ENCODE results near the gene DYNC1I1.

Gene DYNC1I1

DNA sequence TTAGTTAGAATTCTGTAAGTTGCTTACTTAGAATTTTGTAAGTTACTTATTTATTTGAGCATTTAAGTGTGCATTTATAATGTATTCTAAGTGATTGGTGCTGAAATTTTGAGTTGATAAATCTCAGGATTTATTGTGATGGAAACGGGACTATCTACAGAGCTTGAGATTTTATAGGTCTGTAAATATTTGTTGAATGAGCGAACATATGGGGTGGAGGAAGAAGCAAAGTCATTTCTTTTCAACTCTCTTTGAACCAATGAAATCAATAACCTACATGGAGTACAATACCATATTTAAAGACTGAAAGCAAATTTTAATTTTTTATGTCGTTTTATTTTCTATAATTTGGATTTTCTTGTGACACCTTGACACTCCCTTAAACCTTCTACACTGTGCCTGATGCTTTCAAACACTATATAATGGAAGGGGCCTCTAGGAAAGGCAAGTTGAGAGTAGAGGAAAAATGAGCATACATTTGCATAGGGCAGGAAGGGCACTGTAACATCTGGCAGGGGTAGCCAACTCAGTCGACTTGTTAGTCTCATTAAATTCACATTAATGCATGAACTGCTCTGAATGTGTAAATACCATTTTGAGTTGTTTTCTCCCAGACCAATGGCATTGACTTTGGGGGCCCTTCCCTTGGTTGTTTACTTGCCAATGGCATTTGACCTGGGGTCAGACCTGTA is 204.2 kb downstream of the DYNC1I1 start:
- DNase-seq, result no peak

DNA sequence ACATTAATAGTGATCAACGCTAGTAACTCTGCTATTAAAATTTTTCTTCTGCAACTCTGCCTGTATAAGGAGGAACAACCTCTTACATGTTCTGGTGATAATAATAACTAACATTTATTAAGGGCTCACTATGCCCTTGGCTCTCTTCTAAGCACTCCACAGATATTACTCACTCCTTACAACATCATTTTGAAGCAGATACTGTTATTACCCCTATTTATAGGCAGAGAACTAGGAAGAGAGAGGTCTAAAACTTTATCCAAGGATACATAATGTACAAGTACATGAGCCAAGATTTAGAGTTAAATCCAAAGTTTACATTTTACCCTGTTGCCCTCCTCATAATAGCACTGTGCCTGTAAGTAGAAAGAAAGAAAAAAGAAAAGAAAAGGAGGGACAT is 205.6 kb downstream of the DYNC1I1 start:
- DNase-seq, result no peak

DNA sequence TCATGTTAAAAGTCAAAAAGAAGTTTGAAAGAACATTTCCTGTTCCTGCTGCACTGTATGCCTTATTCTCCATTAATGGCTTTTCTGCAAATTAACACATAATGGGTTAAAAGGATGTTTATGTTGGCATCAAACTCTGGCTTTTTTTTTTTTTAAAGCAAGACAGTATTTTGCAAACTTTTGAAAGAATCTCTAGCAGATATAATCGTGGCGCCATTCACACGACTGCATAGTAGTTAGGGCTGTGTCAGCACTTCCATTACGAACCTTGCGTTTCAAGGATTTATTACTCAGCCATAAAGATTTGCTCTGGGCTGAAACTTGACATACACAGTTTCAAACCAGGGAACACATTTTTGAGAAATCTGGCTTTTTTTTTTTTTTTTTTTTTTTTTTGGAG is 207.8 kb downstream of the DYNC1I1 start:
- no peak for DNase-seq

DNA sequence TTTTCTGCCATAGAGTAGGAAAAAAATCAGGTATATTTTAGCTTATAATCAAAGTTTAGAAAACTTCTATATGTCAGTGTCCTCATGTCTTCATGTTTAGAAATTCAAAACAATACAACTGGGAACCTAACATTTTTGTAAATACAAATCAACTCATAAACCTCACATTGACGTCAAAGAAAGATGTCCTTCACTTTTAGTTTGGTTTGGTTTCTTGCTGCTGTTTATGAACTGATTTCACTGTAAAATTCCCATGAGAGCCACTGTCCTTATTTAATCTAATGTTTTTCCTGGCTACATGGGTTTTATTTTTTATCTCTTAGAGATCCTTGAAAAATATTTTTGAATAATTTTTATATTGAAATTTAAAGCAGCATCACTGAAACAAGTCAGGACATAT is 208.4 kb downstream of the DYNC1I1 start:
- no peak for DNase-seq

DNA sequence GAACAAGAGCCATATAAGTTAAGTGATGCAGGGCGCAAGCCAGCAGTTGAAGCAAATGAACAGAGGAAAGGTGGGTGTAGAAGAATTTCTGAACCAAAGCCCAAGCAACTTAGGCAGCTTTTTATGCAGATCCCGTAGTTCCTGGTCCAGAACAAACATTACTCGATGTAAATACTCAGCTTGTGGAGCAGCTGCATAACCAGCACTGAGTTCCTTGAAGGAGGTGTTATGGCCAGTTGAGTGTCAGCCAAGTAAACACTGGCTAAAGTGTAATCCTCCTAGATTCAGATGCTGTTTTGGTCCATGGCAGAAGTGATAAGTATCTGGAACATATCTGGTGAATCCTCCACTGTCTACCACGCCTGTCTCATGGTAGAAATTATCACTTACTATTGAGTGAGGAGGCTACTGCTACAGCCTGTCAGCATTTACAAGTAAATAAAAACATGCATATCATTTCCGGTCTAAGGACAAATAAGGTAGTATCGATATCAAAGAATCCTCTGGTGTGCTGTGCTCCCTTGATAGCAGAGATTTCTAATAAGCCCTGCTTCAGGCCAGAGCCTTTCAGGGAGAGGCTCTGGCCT is 213.9 kb downstream of the DYNC1I1 start:
- no peak for DNase-seq

DNA sequence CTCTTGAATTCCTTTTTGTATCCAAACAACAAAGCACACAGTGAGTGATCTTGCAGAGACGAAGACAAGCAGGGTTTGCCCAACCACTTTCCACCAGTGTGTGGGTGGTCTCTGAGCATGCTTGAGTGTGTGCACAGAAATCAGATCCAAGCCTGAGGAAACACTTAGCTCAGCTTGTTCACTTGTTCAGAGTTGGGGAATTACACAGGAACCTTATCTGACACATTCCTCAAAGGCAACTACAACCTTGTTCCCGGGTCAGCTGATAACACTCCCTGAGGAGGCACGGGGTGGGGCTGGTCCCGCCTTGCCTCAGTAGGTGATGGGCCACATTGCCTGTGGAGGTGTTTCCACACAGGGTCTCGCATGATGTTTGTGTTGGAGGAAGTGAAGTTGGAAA is 216.9 kb downstream of the DYNC1I1 start:
- no peak for DNase-seq

DNA sequence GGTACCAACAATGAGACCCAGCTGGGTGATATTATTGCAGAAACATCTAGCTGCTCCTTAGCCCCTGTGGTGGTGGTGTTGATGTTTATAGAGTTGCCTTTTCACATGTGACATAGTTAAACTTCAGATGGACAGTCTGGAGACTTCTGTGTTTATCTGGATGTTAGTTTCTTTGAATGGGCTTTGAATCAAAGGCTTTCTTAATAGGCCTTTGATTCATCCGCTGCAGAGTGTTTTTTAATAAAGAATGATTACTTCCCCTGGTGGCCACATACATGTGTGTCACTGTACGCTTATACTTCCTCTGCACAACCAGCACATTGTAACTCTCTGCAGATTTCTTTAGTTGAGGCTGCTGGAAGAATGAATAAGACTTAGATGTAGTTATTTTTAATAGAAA is 221.0 kb downstream of the DYNC1I1 start:
- no peak for DNase-seq

DNA sequence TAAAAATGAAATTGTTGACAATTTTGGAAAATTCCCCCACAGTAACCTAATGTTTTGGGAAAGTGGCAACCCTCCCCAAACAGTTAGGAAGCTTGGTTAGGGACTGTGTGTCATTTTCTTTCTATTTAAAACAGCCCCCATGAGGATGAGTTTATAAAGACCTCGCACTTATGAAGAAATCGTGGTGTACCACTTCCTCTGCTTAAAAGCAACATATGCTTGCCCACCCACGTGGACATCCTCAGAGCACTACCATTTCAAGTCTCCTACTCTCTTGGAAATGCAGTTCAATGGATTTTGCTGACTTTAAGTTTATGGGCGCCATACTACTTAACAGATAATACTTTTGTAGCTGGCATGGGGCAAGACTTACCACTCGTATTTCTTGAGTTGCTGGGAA is 223.8 kb downstream of the DYNC1I1 start:
- no peak for DNase-seq

DNA sequence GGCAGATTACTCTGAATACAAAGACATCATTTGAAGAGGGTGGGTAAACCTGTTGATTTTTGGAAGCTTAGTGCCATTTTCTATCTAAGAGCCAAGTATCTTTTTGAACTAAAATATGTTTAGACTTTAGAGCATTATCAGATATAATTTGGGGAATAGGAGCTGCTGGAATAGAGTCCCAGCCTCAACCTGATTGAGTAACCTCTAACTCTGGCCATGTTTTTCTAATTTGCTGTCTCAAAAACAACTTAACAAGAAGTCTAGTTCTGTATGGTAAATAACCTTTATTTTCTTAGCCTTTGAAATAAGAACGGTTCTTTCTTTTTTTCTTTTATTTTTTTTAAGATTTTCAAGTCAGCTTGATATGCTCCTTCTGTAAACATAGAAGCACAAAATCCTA is 224.5 kb downstream of the DYNC1I1 start:
- no peak for DNase-seq

DNA sequence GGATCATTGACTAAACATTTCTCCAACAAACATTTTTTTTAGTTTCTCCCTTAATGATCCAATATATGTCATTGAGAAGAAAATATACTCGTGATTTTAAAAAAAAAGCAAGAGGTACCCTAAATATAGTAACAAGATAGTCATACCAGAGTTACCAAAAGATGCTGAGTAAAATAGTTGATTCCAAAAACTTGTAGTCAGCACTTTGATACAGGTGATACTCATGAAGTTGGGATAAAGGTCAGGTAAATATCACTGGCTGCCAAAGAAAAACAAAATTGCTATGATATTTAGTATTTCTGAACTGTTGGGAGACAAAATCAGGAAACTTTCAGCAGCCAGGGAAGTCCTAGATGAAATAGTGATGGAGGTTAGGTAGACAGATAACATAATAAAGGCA is 225.3 kb downstream of the DYNC1I1 start:
- DNase-seq, result no peak

DNA sequence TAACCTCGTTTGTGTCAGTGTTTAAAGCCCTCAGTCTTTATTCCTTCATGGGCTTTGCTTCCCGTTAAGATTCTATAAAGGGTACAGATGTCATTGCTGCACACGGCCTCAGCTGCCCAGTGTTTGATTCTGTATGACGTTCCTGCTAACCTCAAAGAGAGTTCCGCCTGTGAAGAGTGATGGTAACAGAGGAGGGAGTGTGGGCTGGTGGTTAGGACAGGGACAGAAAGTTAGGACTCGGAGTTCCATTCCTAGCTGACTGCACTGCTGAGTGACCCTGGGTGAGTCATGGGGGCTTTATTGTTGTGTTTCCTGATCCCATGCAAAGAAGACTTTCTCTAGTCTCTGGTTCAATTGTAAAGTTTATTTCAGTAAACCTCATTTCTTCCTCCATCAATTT is 227.1 kb downstream of the DYNC1I1 start:
- peak; percentile 42 for DNase-seq

DNA sequence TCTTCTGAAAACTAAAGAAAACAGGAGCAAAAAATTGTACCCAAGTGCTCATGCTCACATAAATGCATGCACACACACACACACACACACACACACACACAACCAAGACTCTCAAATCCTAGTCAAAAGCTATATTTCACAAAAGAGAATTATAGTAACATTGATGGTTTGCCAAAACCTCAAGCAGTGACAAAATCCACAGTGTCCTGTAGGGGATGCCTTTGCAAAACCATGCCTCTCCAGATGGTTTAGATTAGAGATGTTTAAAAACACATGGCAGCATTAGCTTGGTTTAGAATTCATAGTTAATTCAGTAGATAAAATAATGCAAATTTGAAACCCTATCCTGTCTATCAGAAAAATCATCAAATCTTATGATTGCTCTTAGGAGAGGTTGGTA is 232.2 kb downstream of the DYNC1I1 start:
- no peak for DNase-seq

DNA sequence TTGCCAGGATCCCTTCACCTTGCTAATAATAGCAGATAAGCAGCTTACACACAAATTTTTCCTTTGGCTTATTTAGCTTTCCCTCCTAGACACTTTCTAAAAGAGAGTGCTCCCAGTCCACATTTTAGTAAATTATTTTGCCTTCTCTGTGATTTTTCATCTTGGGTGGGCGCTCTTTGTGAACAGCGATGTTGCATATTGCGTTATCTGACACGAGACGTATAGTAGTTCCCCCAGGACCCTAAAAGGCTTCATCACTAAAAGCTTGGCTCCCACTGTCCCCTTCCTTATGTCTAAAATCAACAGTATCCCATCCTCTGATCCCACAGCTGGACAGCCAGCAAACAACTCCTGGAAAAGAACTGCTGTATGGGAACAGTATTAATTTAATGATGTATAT is 232.9 kb downstream of the DYNC1I1 start:
- no peak for DNase-seq

DNA sequence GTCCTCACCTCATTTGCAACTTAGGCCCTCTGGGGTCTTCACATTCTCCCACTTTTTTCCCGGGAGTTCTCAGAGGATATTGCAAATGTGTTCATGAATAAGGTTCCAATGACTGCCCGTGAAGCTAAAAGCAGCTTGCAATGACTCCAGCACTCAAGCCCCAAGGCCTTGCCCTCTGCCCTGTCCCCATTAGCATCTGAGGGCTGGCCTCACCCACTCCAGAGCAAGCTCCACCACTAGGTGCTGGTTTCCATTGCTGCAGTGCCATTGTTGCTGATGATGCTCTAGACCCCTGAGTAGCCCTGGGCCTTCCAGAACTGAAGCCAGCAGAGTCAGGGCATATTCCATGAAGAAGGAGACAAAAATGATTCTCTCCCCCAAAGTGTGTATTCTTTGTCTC is 236.8 kb downstream of the DYNC1I1 start:
- DNase-seq, result no peak

DNA sequence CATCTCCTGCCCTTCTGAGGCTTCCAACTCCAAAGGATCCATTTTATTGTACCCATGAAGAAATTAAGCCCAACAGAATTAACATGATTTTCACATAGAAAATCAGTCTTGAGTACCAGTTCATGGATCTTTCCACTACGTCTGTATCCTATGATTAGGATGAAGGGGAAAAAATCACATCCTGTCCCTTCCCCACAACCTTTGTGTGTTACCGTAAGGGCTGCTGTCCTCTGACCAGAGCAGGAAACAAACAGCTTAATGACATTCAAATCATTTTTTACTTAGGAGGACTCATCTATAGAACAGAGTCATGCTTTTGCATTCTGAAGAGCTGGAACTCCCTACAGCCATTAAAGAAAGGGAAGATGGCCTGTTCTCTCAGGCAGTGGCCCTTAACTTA is 241.5 kb downstream of the DYNC1I1 start:
- no peak for DNase-seq

DNA sequence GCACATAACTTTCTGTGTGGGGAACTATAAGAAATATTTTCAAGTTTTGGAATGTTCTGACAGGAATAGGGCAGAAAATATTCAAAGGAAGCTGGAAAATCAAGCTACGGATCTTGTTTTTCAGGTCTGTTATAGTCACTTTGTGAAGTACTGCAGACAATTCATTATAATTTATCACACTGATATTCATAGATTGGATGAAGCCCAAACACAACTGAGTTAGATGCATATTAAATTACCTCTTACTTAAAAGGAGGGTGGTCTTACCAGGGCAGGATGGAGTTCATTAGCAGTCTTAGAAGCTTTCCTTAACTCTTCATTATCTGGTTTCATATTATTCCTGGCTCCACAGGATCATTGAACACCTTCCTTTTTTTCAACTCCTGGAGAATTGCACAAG is 242.3 kb downstream of the DYNC1I1 start:
- no peak for DNase-seq

DNA sequence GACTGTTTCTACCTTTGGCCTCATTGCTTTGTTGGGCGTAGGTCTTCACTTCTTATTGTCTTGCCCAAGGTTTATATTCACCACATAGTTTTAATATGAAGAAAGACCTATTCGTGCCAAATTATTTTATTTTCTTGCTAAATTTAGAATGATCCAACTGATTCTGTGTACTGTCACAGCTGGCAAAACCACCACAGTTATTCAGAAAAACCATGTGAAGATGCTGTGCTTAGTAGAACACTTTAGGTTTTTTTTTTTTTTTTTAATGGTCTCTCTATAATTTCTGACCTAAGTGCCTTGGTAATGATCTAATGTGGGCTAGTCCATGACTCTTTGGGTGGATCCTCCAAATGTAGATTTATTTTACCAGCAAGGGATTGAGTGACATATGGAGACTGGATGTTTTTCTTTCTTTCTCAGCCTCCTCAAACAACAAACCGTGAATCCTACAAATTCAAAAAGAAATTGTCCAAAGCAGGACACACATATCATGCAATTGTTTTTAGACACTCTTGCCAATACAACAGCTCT is 243.8 kb downstream of the DYNC1I1 start:
- DNase-seq, result no peak

DNA sequence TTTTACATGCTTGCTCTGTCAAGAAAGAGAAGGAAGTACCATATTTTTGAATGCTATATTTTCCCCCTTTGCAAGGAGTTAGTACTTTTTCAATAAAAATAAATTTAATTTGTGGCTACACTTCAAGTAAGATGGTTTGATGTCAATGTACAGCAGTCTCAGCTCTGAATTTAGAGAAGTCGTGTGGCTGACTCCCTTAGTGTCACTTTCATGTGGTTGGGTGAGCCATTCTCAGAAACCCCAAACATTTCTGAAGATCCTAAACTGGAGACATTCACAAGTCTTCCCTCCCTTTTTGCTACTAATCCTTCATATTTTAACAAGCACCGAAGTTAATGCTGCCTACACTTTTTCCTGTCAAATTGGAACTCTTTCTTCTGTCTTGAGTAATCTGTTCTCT is 244.4 kb downstream of the DYNC1I1 start:
- DNase-seq, result peak; percentile 38

DNA sequence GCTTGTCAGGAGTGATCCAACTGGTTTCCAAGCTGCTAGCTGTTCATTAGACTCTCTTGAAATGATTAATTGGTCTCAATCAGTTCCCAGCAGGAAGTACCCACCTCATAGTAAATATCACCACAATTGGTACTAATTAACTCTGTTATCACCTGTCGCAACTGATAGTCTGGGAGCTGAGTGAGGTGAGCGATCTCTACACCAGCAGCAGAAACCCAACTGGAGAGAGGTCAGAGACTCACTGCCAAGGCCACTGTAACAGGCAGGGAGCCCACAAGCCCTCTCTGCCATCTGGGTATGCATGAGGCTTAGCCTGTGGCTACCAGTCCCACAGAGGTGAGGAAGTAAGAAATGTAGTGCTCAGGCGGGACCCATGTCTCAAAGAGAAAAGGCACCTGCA is 245.5 kb downstream of the DYNC1I1 start:
- no peak for DNase-seq

DNA sequence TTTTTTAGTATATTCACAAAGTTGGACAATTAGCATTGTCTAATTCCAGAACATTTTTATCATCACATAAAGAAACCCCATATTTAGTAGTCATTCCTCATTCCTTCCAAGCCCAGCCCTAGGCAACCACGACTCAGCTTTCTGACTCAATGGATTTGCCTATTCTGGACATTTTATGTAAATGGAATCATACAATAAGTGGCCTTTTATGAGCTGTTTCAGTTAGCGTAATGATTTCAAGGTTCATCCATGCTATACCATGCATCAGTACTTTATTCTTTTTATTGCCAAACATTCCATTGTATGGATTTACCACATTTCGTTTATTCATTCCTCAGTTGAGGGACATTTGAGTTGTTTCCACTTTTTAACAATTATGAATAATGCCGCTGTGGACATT is 249.2 kb downstream of the DYNC1I1 start:
- DNase-seq, result no peak

DNA sequence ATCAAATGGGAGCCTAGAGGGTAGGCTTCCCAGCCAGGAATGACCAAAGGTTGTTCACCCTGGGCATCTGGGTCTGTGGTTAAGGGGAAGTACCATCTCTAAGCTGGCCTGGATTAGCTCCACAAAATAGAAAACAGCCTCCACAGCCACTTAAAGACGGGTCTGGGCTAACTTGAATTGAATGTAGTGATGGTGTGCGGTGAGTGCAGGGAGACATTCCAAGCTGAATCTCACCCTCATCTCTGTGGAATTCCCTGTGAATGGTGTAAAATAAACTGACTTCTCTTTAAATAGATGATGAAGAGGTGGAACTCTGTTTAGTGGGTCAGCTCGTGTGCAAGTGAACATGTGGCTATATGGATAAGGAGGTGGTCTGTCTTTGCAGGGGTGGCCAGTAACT is 251.0 kb downstream of the DYNC1I1 start:
- no peak for DNase-seq

DNA sequence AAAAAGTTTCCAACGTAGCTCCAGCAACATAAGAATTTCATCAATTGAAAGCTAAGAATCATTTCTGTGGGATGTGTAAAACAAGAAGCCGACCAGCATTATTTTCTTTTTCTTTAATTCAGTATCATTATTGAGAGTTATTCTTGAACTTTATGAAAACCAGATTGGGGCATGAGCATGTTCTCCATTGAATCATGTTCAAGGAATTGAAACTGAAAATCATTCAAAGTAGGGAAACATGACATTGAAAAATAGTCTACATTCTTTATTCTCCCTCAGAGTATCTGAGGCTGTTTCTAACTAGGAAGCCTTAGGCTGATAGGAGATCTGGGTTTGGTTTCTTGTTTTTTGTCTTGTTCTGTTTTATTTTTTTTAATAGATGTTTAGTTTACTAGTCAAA is 253.7 kb downstream of the DYNC1I1 start:
- DNase-seq, result no peak

DNA sequence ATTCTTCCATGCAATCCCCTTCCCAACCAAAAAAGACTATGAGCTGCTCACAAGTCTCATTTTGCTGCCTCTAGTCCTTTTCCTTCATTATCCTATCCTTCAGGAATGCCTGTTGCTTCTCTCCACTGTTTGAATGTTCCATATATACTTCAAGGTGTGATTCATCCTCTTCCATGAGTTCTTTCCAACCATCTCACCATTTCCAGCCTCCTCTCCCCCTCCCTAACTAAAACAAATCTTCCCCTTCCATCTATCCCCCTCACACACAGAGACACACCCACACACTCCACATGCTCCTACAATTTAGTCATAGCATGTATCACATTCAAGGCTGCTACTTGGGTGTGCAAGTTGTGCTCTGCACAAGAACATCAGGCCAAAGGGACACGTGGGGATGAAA is 254.3 kb downstream of the DYNC1I1 start:
- no peak for DNase-seq

DNA sequence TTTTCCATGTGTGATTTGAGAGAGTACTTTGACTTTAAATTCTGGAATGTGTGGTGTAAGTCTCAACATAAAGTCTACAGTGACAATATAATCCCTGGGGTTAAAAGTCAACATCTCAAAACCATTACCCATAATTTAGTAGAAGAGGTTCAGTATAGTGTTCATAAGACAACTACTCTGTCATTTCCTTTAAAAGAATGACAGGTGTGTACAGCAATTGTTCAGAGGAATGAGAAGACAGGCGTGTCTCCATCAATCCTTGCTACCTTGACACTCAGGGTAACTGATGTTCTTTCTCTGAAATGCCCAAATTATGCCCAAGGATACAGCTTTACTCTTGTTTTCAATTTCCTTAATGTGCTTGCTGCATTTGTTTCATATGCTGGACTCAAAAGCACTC is 256.4 kb downstream of the DYNC1I1 start:
- DNase-seq, result no peak

DNA sequence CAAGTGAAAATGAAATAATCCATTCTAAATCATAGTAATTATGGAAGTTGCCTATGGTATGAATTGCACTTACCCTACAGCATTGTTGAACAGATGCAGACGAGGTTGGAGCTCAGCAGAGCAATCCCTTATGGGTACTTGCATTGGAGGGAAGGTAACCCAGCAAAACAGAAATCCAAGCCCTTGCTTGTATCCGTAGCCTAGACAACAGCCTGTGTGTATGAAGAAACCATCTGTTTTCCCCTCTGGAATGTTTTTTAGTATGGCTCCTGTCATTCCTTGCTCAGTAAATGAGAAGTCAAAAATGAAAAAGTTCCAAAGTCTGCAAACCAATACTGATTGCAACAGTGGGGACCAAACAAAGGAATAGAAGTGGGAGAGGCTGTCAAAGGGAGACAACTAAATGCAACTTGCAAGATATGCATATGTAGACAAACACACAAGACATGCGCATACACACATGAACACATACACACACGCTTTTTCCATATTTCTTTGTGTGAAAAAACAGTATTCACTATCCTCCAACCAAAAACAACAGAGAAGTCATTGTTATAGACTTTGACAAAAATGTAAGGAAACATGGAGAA is 260.8 kb downstream of the DYNC1I1 start:
- no peak for DNase-seq
